Cardiac muscle cell (in vitro differentiated cells and primary cell): ENCODE measurements around the gene UGT1A3. TPM values are rescaled to one million over a fixed set of nuclear protein-coding genes. Genes with fewer than 3 reads are reported as not detected.

ENCODE experiments used
- DNase-seq, 2 donors: peaks; one replicate each; pipeline versions ENCODE4 v3.0.0 to v3.0.0-alpha.2; 2010 to 2017; ENCODE audit warnings: low read depth in 1 of 2, low spot score in 1 of 2
- H3K27ac ChIP-seq: fragments of 200-600 bp; sonication (generic); 2 replicates; pipeline ENCODE4 v1.5.1; 2016
- H3K27me3 ChIP-seq: fragments of 200-600 bp; sonication (generic); 2 replicates; pipeline ENCODE4 v1.6.0; 2016; ENCODE audit warnings: control low read depth
- H3K36me3 ChIP-seq: fragments of 200-600 bp; sonication (generic); 2 replicates; pipeline ENCODE4 v1.5.1; 2016; ENCODE audit warnings: control low read depth
- H3K4me1 ChIP-seq: fragments of 200-600 bp; sonication (generic); 2 replicates; pipeline ENCODE4 v1.8.1; 2017; ENCODE audit warnings: low read depth, mild to moderate bottlenecking, mixed run types
- H3K4me3 ChIP-seq: fragments of 200-600 bp; sonication (generic); 2 replicates; pipeline ENCODE4 v1.5.1; 2016; ENCODE audit warnings: mild to moderate bottlenecking
- H3K9me3 ChIP-seq: fragments of 200-600 bp; sonication (generic); 2 replicates; pipeline ENCODE4 v1.5.1; 2017; ENCODE audit warnings: low read depth, mild to moderate bottlenecking, control low read depth
- polyA plus RNA-seq: library from polyadenylated mRNA; unstranded; fragments of >200 nt; fragmentation: Nextera tagmentation; extraction: Ambion mirVana; gene quantifications from 2 replicates; pipeline ENCODE4 v1.2.1, GENCODE V29; 2016
- total RNA-seq: library from RNA; depleted of rRNA; stranded (reverse); fragments of >200 nt; gene quantifications from 2 replicates; pipeline ENCODE4 v1.2.3, GENCODE V29; 2016
- TF ChIP-seq, protein P1 (sequence below): IDR thresholded peaks from 2 replicates; pipeline ENCODE4 v1.5.1; 2012; ENCODE audit warnings: low read depth, mild to moderate bottlenecking, low read length

Gene UGT1A3
- total and polyA plus RNA-seq, 2 experiments from 2014 or later, result not detected

DNA sequence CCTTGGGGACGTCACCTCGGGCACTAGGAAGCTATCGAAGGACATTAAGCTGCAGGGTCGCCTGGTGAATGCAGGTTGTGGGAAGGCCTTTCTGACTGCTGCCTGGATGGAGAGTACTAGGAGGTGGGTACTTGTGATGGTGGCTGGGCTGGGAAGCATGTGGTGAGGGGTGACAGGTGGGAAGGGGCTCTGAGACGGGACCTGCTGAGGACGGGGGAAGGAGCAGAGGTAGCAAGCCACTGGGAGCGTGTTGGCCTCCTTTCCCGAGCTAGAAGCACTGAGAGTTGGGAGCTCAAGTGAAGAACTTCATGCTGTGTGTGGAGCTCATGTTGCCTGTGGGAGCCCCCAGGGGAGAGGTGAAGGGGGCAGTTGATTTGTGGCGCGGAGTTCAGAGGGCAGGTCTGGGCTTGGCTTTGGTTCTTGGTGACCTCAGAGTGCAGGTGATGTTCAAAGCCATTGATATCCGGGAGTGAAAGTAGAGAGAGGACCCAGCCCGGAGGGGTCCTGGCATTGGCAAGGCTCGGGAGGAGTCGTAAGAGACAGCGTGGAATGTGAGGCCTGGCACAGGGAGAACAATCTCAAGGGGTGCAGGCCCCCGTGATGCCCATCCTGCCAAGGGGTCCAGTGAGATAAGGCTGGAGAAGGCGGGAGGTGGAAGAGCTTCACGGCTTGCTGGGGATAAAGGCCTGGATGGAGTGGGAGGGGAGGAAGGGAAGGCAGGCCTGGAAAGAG lies 62.5 kb downstream of the UGT1A3 start:
- Histone ChIP-seq H3K36me3 (no peaks in the 10 kb centered on the region), H3K4me1 (no peaks in the 10 kb centered on the region), H3K9me3 (no peaks in the 10 kb centered on the region), H3K4me3 (no peak overlapping the region), H3K27ac (no peak overlapping the region), H3K27me3 (no peaks in the 10 kb centered on the region)
- TF ChIP-seq, protein P1, sequence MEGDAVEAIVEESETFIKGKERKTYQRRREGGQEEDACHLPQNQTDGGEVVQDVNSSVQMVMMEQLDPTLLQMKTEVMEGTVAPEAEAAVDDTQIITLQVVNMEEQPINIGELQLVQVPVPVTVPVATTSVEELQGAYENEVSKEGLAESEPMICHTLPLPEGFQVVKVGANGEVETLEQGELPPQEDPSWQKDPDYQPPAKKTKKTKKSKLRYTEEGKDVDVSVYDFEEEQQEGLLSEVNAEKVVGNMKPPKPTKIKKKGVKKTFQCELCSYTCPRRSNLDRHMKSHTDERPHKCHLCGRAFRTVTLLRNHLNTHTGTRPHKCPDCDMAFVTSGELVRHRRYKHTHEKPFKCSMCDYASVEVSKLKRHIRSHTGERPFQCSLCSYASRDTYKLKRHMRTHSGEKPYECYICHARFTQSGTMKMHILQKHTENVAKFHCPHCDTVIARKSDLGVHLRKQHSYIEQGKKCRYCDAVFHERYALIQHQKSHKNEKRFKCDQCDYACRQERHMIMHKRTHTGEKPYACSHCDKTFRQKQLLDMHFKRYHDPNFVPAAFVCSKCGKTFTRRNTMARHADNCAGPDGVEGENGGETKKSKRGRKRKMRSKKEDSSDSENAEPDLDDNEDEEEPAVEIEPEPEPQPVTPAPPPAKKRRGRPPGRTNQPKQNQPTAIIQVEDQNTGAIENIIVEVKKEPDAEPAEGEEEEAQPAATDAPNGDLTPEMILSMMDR, result no peak
- DNase-seq, result no peak

DNA sequence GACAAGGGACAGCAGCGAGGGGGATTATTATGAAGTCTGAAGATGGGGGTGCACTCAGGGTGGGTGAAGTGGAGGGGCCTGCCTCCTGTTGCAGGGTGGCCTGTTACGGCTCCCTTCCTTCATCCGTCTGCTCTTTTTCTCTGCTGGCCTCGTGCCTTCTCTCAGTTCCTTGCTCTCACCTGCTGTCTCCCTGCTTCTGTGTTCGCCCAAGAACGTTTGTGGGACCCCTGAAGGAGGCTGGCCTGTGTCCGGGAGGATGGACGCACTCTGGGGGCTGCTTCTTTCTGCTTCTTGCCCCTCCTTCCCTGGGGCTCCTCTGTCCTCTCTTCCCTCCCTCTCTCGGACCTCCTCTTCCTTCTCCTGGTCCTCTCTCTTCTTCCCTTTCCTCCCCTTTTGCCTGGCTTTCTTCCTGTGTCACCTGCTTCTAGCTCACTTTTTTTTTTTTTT lies 63.1 kb downstream of the UGT1A3 start:
- no peaks in the 10 kb centered on the region for H3K9me3 ChIP-seq
- H3K36me3 ChIP-seq, result no peaks in the 10 kb centered on the region
- DNase-seq, result no peak
- H3K4me3 ChIP-seq, result no peak overlapping the region
- H3K4me1 ChIP-seq, result no peaks in the 10 kb centered on the region
- H3K27ac ChIP-seq, result no peak overlapping the region
- TF ChIP-seq, protein P1, result no peak
- no peaks in the 10 kb centered on the region for H3K27me3 ChIP-seq

DNA sequence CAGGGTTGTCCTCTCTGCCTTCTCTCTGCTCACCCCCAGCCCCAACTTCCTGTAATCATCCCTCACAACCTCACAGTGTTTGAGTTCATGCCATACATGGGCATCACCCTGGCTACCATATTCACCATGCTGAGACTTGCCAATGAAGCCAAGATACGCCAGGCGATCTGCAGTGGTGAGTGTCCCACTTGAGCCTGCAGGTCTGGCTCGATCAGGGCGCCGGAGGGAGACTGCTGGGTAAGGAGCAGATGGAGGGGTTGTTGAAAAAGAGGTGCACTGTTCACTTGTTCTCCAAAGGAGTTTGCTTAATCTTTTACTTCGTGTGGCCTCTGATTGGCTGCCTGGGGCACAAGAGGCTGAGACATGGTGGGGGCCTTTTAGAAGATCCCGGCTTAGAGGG lies 63.9 kb downstream of the UGT1A3 start:
- Histone ChIP-seq H3K27ac (no peak overlapping the region), H3K9me3 (no peaks in the 10 kb centered on the region), H3K4me1 (no peaks in the 10 kb centered on the region), H3K36me3 (no peaks in the 10 kb centered on the region), H3K4me3 (no peak overlapping the region), H3K27me3 (no peaks in the 10 kb centered on the region)
- TF ChIP-seq, protein P1, result no peak
- DNase-seq, result no peak

DNA sequence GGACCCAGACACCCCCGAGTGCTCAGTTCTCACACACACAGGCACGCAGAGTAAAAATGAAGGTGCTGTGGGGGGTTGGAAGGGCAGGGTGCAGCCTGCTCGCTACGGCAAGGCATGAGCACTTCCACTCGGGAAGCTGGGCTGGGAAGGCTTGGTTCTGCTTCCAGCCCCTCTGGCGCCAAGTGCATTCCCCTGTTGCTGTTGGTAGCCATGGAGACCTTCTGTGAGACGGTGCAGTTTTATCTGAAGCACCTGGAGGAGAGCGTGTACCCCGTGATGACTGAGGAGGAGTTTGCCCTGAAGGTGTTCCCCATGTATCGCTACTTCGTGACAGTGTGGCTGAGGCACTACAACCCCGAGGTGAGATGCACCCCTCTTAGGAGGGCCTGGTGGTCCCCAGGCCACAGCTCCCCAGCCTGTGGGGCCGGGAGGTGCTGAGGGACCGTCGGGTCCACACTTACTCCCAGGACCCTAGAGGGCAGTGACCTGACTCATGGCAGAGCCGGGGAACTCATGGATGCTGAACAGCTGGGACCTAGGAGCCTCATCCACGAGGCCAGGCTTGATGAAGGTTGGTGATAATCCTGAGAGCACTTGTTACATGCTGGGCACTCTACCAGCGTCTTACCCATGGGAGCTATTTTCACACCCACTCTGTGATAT lies 64.8 kb downstream of the UGT1A3 start:
- H3K4me1 ChIP-seq, result no peaks in the 10 kb centered on the region
- DNase-seq, result no peak
- no peak overlapping the region for H3K27ac ChIP-seq
- TF ChIP-seq, protein P1, result no peak
- no peak overlapping the region for H3K4me3 ChIP-seq
- H3K27me3 ChIP-seq, result no peaks in the 10 kb centered on the region
- H3K9me3 ChIP-seq, result no peaks in the 10 kb centered on the region
- no peaks in the 10 kb centered on the region for H3K36me3 ChIP-seq

DNA sequence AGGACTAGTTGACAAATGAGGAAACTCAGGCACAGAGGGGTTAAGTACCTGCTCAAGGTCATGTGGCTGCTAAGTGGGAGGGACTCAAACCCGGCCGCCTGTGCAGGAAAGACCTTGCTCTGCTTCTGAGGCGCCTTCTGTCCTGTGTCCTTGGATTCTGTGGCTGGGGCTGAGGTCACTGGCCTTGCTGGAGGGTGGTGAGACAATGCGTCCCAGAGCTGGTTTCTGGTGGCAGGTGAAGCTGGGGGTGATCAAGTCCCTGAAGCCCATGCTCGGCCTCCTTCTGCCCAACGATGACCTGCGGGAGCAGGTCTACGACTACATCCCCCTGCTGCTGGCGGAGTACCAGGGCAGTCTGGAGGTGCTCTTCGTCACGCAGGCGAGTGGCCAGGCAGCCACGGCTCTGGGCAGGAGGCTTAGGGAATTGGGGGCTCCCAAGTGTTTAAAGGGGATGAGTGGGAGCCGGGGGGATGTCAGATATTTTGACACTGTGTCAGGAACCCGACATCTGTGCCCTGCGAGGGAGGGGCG lies 65.4 kb downstream of the UGT1A3 start:
- no peaks in the 10 kb centered on the region for H3K27me3 ChIP-seq
- DNase-seq, result no peak
- no peaks in the 10 kb centered on the region for H3K36me3 ChIP-seq
- no peaks in the 10 kb centered on the region for H3K9me3 ChIP-seq
- TF ChIP-seq, protein P1, result no peak
- H3K4me3 ChIP-seq, result no peak overlapping the region
- H3K4me1 ChIP-seq, result no peaks in the 10 kb centered on the region
- H3K27ac ChIP-seq, result no peak overlapping the region
